Measurements from ENCODE around the gene PTPDC1.

DNA sequence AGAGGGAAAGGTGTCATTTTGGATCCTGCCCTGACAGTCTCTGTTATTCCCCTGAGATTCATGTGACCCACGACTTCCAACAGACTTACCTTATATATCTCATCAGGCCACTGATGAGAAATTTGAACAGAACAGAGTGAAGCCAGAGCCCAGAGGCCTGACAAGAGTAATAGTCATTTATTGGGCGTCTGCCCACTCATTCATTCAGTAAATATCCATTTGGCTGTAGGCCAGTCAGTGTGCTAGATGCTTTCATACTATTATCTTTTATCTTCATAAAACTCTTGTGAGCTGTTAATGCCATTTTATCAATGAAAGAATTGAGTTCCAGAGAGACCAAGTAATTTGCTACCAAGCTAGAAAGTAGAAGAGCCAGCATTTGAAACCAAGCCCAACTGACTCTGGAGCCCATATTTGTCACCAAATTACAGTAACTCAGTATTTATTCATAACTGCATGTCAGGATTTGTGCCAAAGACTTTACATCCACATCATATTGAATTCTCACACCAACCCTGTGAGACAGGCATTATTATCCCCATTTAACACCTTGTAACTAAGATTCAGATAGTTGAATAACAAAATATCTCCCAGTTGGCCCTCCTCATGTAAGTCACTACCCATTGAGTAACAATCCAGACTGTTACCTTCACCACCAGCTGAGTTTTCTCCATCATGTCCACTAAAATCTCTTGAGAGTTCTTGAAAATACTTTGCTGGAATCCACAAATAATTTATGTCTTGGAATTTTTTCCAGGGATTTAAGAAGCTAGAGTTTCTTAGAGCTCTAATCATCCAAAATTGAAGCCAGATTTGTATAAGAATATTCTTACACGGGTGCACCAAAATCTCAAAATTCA, 2.5 kb downstream of the PTPDC1 start:
- TF ChIP-seq, protein P1, sequence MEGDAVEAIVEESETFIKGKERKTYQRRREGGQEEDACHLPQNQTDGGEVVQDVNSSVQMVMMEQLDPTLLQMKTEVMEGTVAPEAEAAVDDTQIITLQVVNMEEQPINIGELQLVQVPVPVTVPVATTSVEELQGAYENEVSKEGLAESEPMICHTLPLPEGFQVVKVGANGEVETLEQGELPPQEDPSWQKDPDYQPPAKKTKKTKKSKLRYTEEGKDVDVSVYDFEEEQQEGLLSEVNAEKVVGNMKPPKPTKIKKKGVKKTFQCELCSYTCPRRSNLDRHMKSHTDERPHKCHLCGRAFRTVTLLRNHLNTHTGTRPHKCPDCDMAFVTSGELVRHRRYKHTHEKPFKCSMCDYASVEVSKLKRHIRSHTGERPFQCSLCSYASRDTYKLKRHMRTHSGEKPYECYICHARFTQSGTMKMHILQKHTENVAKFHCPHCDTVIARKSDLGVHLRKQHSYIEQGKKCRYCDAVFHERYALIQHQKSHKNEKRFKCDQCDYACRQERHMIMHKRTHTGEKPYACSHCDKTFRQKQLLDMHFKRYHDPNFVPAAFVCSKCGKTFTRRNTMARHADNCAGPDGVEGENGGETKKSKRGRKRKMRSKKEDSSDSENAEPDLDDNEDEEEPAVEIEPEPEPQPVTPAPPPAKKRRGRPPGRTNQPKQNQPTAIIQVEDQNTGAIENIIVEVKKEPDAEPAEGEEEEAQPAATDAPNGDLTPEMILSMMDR (conservative IDR thresholded peaks at IDR 0.05; ENCODE audit: low read depth, low read length): no peak
- TF ChIP-seq MXI1 (IDR thresholded peaks at IDR 0.05; ENCODE audit: borderline replicate concordance, low read depth, low read length) (no peak), POLR2A (IDR thresholded peaks at IDR 0.05; ENCODE audit: low read depth, low read length) (no peak), BHLHE40 (IDR thresholded peaks at IDR 0.05; ENCODE audit: low read depth, low read length) (no peak), RAD21 (IDR thresholded peaks at IDR 0.05; ENCODE audit: low read length) (no peak)
- TF ChIP-seq, protein P2, sequence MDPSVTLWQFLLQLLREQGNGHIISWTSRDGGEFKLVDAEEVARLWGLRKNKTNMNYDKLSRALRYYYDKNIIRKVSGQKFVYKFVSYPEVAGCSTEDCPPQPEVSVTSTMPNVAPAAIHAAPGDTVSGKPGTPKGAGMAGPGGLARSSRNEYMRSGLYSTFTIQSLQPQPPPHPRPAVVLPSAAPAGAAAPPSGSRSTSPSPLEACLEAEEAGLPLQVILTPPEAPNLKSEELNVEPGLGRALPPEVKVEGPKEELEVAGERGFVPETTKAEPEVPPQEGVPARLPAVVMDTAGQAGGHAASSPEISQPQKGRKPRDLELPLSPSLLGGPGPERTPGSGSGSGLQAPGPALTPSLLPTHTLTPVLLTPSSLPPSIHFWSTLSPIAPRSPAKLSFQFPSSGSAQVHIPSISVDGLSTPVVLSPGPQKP (IDR thresholded peaks at IDR 0.05; ENCODE audit: borderline replicate concordance, low read depth, low read length): no peak
